Esophagus squamous epithelium (tissue), 4 donors: ENCODE measurements around the gene MAP2K3.

Experiments
- CTCF ChIP-seq, 6 experiments: fragments of 450-650 bp in 4 of 6; fragments of 200-600 bp in 2 of 6; sonication (generic) in 2 of 6; IDR thresholded peaks; one replicate each; pipeline ENCODE4 v1.5.1; 2016 to 2019; ENCODE audit warnings: antibody characterized with exemption in 6 of 6, mild to moderate bottlenecking in 4 of 6, moderate library complexity in 4 of 6
- POLR2A ChIP-seq, 4 donors: fragments of 450-650 bp; IDR thresholded peaks; one replicate each; pipeline ENCODE4 v1.6.1; 2017; ENCODE audit warnings: antibody characterized with exemption in 4 of 4, mild to moderate bottlenecking in 4 of 4, moderate library complexity in 3 of 4

DNA sequence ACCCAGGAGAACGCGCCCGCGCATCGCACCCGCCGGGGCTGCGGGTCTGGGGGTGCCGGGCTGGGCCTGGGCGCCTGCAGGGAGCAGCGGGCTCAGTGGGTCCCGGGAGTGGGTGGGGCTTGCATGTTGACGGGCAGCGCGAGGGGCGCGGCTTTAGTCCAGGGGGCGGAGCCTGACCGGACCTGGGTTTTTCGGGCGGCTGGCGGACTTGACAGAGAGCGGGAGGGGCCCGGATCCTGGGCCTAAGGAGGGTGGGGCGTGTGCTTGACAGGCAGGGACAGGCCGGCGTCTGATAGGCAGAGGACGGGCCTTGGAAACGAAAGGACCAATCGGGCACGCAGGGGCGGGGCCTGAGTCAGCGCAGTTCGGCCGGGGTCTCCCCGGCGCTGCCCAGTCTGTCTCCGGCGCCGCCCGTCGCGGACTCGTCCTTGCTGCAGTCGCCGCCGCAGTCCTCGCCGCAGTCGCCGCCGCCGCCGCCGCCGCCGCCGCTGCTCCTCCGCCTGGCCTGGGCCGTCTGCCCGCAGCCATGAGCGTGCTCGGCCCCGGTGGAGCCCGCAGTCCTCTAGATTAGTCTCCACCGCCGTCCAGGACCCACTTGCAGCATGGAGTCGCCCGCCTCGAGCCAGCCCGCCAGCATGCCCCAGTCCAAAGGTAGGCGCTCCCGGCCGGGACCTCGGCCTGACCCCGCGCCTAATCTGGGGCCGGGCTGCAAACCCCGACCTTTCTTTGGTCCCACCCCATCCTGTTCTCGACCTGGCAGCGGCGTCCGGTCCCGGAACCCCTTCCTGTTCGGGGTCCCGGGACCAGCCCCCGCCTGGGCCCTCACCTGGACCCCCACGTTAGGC is at the start of gene MAP2K3:
- TF ChIP-seq CTCF (IDR thresholded peaks at IDR 0.05) (peak in 1 of 6 experiments; percentile 11), POLR2A (IDR thresholded peaks at IDR 0.05) (peak in 3 of 4 donors; percentile 64 to 97 (median 93))
